Measurements from ENCODE around the gene SLC8A3.

SLC8A3 gene

DNA sequence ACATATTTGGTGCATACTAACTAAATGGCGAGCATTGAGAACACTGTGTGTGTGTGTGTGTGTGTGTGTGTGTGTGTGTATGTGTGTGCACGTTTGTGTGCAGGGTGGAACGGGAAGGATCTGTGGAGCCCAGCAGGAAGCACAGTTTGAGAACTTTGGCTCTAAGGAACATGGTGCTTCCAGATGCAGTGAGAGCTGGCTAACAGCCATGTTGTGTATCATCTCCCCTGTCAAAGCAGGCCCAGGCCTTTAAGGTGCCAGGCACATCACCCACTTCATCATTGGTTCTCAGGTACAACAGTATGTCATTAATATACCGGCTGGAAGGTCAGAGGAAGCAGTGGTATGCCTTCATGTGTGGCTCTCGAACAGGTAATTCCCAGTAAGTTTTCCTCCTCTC lies 72.5 kb downstream of the SLC8A3 start:
- H3K4me3 Mint-ChIP-seq, result no peak overlapping the region
- H3K9me3 Mint-ChIP-seq, result no peaks in the 10 kb centered on the region
- CTCF ChIA-PET, result no interaction called here
- H3K4me1 Mint-ChIP-seq, result no peaks in the 10 kb centered on the region
- no peaks in the 10 kb centered on the region for H3K36me3 Mint-ChIP-seq
- no peak overlapping the region for H3K27ac Mint-ChIP-seq
- peaks cover 8% of the 10 kb centered on the region for H3K27me3 Mint-ChIP-seq
- DNase-seq, result no peak

GRCh38 chr14:70114621-70115156 lies 74.1 kb downstream of the SLC8A3 start:
- no peaks in the 10 kb centered on the region for H3K9me3 Mint-ChIP-seq
- H3K36me3 Mint-ChIP-seq, result no peaks in the 10 kb centered on the region
- peaks cover 8% of the 10 kb centered on the region for H3K27me3 Mint-ChIP-seq
- CTCF ChIA-PET, result no interaction called here
- H3K4me3 Mint-ChIP-seq, result no peak overlapping the region
- no peak overlapping the region for H3K27ac Mint-ChIP-seq
- no peak for DNase-seq
- H3K4me1 Mint-ChIP-seq, result no peaks in the 10 kb centered on the region

GRCh38 chr14:70113211-70113610 lies 75.5 kb downstream of the SLC8A3 start:
- no peak overlapping the region for H3K27ac Mint-ChIP-seq
- CTCF ChIA-PET, result no interaction called here
- H3K4me3 Mint-ChIP-seq, result no peak overlapping the region
- DNase-seq, result no peak
- H3K4me1 Mint-ChIP-seq, result no peaks in the 10 kb centered on the region
- no peaks in the 10 kb centered on the region for H3K36me3 Mint-ChIP-seq
- H3K27me3 Mint-ChIP-seq, result peaks cover 8% of the 10 kb centered on the region
- H3K9me3 Mint-ChIP-seq, result no peaks in the 10 kb centered on the region

- H3K4me3 Mint-ChIP-seq, result no peak overlapping the region
- no peaks in the 10 kb centered on the region for H3K36me3 Mint-ChIP-seq
- no peak overlapping the region for H3K27ac Mint-ChIP-seq
- H3K9me3 Mint-ChIP-seq, result no peaks in the 10 kb centered on the region
- peaks cover 13% of the 10 kb centered on the region for H3K27me3 Mint-ChIP-seq
- no peak for DNase-seq
- CTCF ChIA-PET, result no interaction called here
- no peaks in the 10 kb centered on the region for H3K4me1 Mint-ChIP-seq
These were observed 80.3 kb downstream of the SLC8A3 start for GRCh38 chr14:70108419-70108818.

DNA sequence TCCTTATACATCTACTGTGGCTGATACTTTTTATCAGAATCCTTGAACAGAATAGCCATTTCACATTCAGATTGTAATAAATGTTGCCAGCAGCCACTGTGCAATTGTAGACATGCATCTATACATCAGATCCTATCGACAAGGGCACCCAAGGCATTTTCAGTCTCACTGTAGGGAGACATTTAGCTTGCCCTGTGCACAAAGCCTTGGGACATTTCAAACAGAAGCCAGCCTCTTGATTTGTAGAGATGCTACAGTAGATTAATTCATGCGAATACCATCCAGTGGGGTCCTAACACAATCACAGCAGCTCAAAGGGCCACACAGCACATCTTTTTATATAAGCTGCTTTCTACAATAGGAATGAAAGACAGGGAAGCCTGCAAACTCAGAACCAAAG lies 81.4 kb downstream of the SLC8A3 start:
- H3K27me3 Mint-ChIP-seq, result peaks cover 13% of the 10 kb centered on the region
- DNase-seq, result no peak
- H3K4me3 Mint-ChIP-seq, result no peak overlapping the region
- H3K36me3 Mint-ChIP-seq, result no peaks in the 10 kb centered on the region
- CTCF ChIA-PET, result no interaction called here
- H3K9me3 Mint-ChIP-seq, result no peaks in the 10 kb centered on the region
- no peaks in the 10 kb centered on the region for H3K4me1 Mint-ChIP-seq
- no peak overlapping the region for H3K27ac Mint-ChIP-seq

- Mint-ChIP-seq H3K4me1 (no peaks in the 10 kb centered on the region), H3K9me3 (no peaks in the 10 kb centered on the region), H3K27me3 (peaks cover 24% of the 10 kb centered on the region), H3K4me3 (no peak overlapping the region), H3K36me3 (no peaks in the 10 kb centered on the region), H3K27ac (no peak overlapping the region)
- CTCF ChIA-PET, result interaction anchor here (1.4 kb wide), 1 partner anchor 13 kb away, joined by 4 read pairs; no protein-coding TSS in a partner anchor
- no peak for DNase-seq
These were observed 88.7 kb downstream of the SLC8A3 start for GRCh38 chr14:70100071-70100470.

- CTCF ChIA-PET, result no interaction called here
- DNase-seq, result no peak
- Mint-ChIP-seq H3K4me1 (no peaks in the 10 kb centered on the region), H3K36me3 (no peaks in the 10 kb centered on the region), H3K9me3 (no peaks in the 10 kb centered on the region), H3K27ac (no peak overlapping the region), H3K27me3 (peaks cover 27% of the 10 kb centered on the region), H3K4me3 (no peak overlapping the region)
These were observed 90.4 kb downstream of the SLC8A3 start for GRCh38 chr14:70098250-70098809.

DNA sequence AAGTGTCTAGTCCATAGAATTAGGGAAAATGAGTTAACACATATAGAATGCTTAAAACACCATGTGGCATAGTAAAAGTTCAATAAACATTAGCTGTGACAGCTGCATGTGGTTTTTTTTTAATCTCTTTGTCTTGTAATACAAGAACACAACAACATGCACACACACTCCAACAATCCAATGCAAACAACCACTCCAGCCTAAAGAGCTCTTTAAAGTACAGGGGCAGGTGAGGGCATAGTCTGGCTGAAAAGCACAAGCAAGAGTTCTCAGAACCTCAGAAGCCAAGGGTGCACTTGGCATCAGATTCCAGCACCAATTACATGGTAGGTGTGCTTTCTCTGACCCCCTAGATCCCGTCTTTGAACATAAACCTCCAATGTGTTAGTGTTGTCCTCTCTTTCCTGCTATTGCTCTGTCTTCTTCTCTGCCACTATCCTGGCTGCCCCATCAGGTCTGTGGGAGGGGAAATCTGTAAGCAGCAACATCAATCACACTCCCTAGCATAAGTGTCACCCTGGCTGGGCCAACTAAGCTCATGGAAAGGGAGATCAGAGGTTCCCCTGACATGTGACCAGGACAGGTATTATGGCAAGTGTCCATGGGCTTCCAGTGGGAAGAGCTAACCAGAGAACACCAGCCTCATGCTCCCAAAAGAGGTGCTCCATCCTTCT lies 91.0 kb downstream of the SLC8A3 start:
- Mint-ChIP-seq H3K27ac (no peak overlapping the region), H3K4me1 (no peaks in the 10 kb centered on the region), H3K27me3 (peaks cover 27% of the 10 kb centered on the region), H3K9me3 (no peaks in the 10 kb centered on the region), H3K4me3 (no peak overlapping the region), H3K36me3 (no peaks in the 10 kb centered on the region)
- no peak for DNase-seq
- CTCF ChIA-PET, result interaction anchor here (0.6 kb wide), 1 partner anchor 15 kb away, joined by 4 read pairs; no protein-coding TSS in a partner anchor

DNA sequence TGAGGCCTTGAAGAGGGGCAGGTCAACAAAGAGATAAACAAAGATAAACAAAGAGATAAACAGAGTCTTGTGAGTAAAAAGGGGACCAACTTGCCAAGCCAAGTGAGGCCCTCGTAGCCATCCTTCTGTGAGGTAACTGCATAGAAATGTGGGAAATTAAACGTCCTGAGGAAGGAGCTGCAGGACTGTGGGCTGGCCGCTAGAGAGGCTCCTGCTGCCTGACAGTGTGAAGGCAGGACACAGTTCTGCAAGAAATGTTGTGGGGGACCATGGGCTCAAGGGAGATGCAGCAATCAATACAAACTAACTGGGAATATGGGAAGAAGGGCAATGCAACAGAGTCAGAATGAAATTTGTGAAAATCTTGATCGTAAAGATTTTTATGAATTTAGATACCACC lies 91.9 kb downstream of the SLC8A3 start:
- Mint-ChIP-seq H3K9me3 (no peaks in the 10 kb centered on the region), H3K36me3 (no peaks in the 10 kb centered on the region), H3K4me3 (no peak overlapping the region), H3K4me1 (no peaks in the 10 kb centered on the region), H3K27ac (no peak overlapping the region), H3K27me3 (peaks cover 27% of the 10 kb centered on the region)
- CTCF ChIA-PET, result interaction anchor here (0.6 kb wide), 2 partner anchors 14 to 514 kb away, joined by 3 to 4 read pairs; no protein-coding TSS in a partner anchor
- no peak for DNase-seq

DNA sequence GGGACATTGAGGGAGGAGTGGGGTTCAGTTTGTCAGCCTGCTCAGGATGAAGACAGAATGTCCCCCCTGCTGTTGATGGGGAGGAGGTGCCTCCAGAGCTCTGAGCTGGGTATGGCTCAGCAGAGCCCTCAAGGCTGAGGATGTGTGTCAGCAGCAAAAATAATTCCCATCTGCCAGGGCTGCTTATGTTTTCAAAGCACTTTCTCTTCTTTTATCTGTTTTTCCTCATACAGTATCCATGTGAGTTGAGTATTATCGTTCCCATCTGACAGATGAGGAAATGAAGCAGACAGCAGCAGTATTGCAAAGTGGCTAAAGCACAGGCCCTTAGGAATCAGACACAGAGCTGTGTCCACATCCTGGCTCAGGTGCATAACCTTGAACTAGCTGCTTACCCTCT lies 94.1 kb downstream of the SLC8A3 start:
- Mint-ChIP-seq H3K27me3 (peaks cover 19% of the 10 kb centered on the region), H3K4me3 (no peak overlapping the region), H3K4me1 (no peaks in the 10 kb centered on the region)

DNA sequence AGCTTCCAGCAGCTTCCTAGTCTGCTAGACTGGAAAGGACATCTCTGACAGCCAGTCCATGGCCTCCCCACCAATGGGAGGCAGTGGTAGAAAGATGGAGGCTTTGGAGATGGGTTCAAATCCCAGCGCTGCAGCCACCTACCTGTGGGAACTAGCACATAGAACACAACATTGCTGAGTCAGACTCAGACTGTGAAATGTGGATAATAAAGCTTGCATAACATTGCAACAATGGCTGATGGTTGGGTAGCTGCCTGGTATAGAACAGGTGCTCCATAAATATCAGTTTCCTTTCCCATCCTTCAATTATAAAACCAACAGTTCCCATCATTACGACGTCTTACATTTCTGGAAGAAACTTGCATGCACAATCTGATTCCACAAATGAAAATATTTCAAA lies 94.6 kb downstream of the SLC8A3 start:
- no peaks in the 10 kb centered on the region for H3K9me3 Mint-ChIP-seq
- CTCF ChIA-PET, result no interaction called here
- H3K4me3 Mint-ChIP-seq, result no peak overlapping the region
- H3K27ac Mint-ChIP-seq, result no peak overlapping the region
- H3K4me1 Mint-ChIP-seq, result no peaks in the 10 kb centered on the region
- H3K27me3 Mint-ChIP-seq, result peaks cover 19% of the 10 kb centered on the region
- H3K36me3 Mint-ChIP-seq, result no peaks in the 10 kb centered on the region
- DNase-seq, result no peak

More for the DNA sequence above, 94.1 kb downstream of the SLC8A3 start:
- DNase-seq, result no peak
- CTCF ChIA-PET, result no interaction called here
- Mint-ChIP-seq H3K9me3 (no peaks in the 10 kb centered on the region), H3K36me3 (no peaks in the 10 kb centered on the region), H3K27ac (no peak overlapping the region)

DNA sequence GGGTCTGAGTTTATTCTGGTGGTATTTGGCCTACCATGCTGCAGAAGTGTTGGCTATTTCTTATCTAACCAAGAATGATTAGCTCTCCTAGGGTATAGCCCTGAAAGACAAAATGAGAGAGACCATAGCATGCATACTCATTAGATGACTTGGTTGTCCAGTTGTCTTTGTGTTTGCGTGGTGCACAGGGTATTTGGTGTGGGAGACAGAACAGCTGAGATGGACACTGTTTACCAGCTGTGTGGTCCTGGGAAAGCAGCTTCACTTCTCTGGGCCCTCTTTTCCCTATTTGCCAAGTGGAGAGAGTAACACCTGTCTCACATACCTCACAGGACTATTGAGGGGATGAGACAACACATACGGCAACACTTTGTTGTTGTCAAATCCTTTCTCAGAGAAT lies 95.6 kb downstream of the SLC8A3 start:
- Mint-ChIP-seq H3K27me3 (peaks cover 12% of the 10 kb centered on the region), H3K4me1 (no peaks in the 10 kb centered on the region), H3K27ac (no peak overlapping the region), H3K9me3 (no peaks in the 10 kb centered on the region), H3K36me3 (no peaks in the 10 kb centered on the region), H3K4me3 (no peak overlapping the region)
- no peak for DNase-seq
- CTCF ChIA-PET, result no interaction called here

DNA sequence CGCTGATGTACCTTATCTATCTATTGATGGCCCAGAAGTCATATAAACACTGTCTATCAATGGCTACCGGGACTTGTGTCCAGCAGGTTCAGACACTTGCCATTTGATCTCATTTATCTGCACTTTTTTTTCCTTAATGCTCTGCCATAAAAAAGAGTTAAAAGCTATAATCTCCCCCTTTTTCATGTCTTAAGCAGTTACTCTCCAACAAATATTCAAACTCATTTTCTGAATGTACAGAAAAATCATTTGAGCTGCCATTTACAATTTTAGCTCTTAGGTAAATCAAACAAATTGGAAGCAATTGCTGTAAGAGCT lies 101.4 kb downstream of the SLC8A3 start:
- no peak for DNase-seq
- Mint-ChIP-seq H3K4me1 (no peaks in the 10 kb centered on the region), H3K9me3 (no peaks in the 10 kb centered on the region), H3K36me3 (no peaks in the 10 kb centered on the region), H3K4me3 (no peak overlapping the region), H3K27ac (no peak overlapping the region), H3K27me3 (peaks cover 11% of the 10 kb centered on the region)
- CTCF ChIA-PET, result interaction anchor here (0.7 to 2.0 kb wide), 10 partner anchors 9 to 481 kb away, joined by 3 to 22 read pairs (median 4); no protein-coding TSS in a partner anchor

DNA sequence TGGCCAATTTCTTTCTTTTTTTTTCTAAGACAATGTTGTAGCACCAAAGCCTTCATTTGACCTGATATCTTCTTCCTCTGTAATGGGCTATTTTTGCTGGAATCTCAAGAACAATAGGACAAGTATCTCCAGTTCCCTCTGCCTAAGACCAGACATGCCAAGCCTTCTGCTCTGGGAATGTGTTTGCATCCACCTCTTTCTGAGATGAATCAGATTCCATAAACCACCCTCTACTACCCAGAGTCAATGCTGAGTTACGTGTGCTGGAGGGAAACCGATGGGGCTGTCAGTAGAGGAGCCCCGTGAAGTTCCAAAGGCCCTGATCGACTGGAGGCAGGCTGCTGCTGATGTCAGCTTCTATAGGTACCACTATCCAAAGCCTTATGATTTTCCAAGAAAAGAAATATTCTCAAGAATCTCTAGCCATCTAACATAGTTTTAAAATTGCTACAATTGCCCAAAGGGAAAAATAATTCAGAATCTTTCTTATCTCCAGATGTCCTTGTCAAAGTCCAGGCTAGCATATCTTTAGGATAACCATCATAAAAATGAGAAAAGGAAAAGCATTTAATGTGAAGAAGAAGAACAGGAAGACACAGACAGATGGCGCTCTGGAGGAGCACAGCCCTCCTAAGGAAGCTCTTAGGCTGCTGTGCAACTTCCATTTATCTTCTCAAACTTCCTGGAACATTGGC lies 101.9 kb downstream of the SLC8A3 start:
- CTCF ChIA-PET, result interaction anchor here (0.7 to 2.0 kb wide), 9 partner anchors 8 to 481 kb away, joined by 3 to 22 read pairs (median 4); no protein-coding TSS in a partner anchor
- no peaks in the 10 kb centered on the region for H3K36me3 Mint-ChIP-seq

GRCh38 chr14:70084226-70084625 lies 104.5 kb downstream of the SLC8A3 start:
- Mint-ChIP-seq H3K9me3 (no peaks in the 10 kb centered on the region), H3K36me3 (no peaks in the 10 kb centered on the region), H3K27me3 (peaks cover 20% of the 10 kb centered on the region), H3K4me3 (no peak overlapping the region), H3K27ac (no peak overlapping the region), H3K4me1 (no peaks in the 10 kb centered on the region)
- DNase-seq, result no peak
- CTCF ChIA-PET, result interaction anchor here (1.2 to 2.7 kb wide), 2 partner anchors 10 to 15 kb away, joined by 3 to 12 read pairs; no protein-coding TSS in a partner anchor

More for the DNA sequence above, 101.9 kb downstream of the SLC8A3 start:
- peaks cover 12% of the 10 kb centered on the region for H3K27me3 Mint-ChIP-seq
- no peak overlapping the region for H3K27ac Mint-ChIP-seq
- H3K9me3 Mint-ChIP-seq, result no peaks in the 10 kb centered on the region
- DNase-seq, result peak; percentile 25
- no peaks in the 10 kb centered on the region for H3K4me1 Mint-ChIP-seq
- H3K4me3 Mint-ChIP-seq, result no peak overlapping the region
